GM13977 (cell line): ENCODE data around the gene RBM17.
"Not testable (repeated sequence)": the region's sequence is repeated elsewhere in the genome, so short reads cannot be mapped to it uniquely, and the experiment has no call there.

Experiments used
- DNase-seq: peaks from one replicate; pipeline ENCODE4 v3.0.0; 2012; ENCODE audit warnings: low spot score
- CTCF ChIP-seq: IDR thresholded peaks from 2 replicates; pipeline ENCODE4 v1.5.1; 2012; ENCODE audit warnings: mild to moderate bottlenecking, control low read depth; ENCODE audit not compliant: insufficient read depth; ENCODE audit errors: extremely low read depth, missing control alignments
- in situ Hi-C: fragments of 300-500 bp; cut with MboI; formaldehyde crosslinking; loops from one replicate; pipeline ENCODE4 v1.12.0; 2022; ENCODE audit warnings: low sequenced_read_pairs, low pct_unique_long_range_greater_than_20kb, mixed read lengths, inconsistent platforms; ENCODE audit not compliant: unreplicated experiment

The RBM17 gene

GRCh38 chr10:6140141-6140841 is 51.5 kb downstream of the RBM17 start:
- in situ Hi-C loops = no loop called here
- no peak for TF ChIP-seq CTCF
- no peak for DNase-seq

GRCh38 chr10:6140965-6141295 is 52.1 kb downstream of the RBM17 start:
- in situ Hi-C loops = no loop called here
- no peak for TF ChIP-seq CTCF
- DNase-seq = no peak

- in situ Hi-C loops = no loop called here
- no peak for TF ChIP-seq CTCF
- peak; percentile 83 for DNase-seq
These were observed 52.7 kb downstream of the RBM17 start for GRCh38 chr10:6141296-6142151.

- DNase-seq, in situ Hi-C loops: not testable (repeated sequence)
These were observed 53.4 kb downstream of the RBM17 start for GRCh38 chr10:6142186-6142585.

- in situ Hi-C loops = no loop called here
- no peak for TF ChIP-seq CTCF
- no peak for DNase-seq
These were observed 53.8 kb downstream of the RBM17 start for GRCh38 chr10:6142644-6143043.

- no peak for DNase-seq
- TF ChIP-seq CTCF = no peak
- in situ Hi-C loops = no loop called here
These were observed 54.3 kb downstream of the RBM17 start for GRCh38 chr10:6143181-6143580.
